ENCODE data around the gene RFC2.

- TF ChIP-seq CTCF (IDR thresholded peaks at IDR 0.05; ENCODE audit: borderline replicate concordance, extremely low read depth, low read length, poor library complexity, severe bottlenecking), result no peak
- no peak for TF ChIP-seq EZH2 (IDR thresholded peaks at IDR 0.05; ENCODE audit: borderline replicate concordance, low read depth, low read length, severe bottlenecking)
These were observed 13.7 kb downstream of the RFC2 start for GRCh38 chr7:74240482-74240881.

Data from DND-41 (cell line).